HG03108 (cell line): Measurements from ENCODE around the gene MYO9B.

ENCODE experiments used
- ATAC-seq: cut with Tn5 transposase; IDR thresholded peaks from one replicate; pipeline ENCODE4 v1.9.1; 2021; ENCODE audit warnings: moderate library complexity; ENCODE audit not compliant: unreplicated experiment

Gene MYO9B

DNA sequence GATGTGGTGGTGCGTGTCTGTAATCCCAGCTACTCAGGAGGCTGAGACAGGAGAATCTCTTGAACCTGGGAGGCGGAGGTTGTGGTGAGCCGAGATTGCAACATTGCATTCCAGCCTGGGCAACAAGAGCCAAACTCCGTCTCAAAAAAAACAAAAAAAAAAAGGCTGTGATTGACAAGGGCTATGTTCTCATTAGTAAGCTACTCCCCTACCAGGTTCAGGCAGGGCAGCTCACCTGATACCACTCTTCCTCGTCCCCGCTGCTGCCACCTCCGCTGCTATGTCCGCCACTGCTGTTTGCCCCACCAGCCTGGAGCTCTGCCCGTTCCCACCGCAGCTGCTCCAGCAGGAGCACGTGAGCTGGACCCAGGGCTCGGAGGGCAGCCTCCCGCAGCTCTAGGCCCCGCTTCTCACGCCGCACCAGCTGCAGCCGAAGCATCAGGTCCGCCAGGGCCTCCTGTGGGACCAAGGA, 179.6 kb downstream of the MYO9B start:
- no peak for ATAC-seq

DNA sequence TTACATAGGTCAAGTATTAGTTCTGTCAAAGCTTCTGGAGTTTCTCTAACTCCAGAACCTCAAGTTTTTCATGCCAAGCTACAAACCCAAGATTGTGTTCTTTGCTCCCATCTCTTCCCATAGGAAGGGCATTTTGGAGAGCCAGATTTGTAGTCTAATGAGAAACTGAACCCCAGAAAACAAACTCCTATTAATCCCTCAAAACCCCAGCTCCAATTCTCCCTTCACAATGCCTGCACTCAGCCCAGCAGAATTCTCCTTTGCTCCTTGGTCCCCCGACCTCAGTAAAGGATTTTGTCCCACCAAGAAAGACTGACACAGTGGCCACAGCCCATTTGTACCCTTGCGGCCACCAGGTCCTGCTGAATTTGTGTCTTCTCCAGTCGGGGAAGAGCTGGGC, 180.6 kb downstream of the MYO9B start:
- no peak for ATAC-seq

DNA sequence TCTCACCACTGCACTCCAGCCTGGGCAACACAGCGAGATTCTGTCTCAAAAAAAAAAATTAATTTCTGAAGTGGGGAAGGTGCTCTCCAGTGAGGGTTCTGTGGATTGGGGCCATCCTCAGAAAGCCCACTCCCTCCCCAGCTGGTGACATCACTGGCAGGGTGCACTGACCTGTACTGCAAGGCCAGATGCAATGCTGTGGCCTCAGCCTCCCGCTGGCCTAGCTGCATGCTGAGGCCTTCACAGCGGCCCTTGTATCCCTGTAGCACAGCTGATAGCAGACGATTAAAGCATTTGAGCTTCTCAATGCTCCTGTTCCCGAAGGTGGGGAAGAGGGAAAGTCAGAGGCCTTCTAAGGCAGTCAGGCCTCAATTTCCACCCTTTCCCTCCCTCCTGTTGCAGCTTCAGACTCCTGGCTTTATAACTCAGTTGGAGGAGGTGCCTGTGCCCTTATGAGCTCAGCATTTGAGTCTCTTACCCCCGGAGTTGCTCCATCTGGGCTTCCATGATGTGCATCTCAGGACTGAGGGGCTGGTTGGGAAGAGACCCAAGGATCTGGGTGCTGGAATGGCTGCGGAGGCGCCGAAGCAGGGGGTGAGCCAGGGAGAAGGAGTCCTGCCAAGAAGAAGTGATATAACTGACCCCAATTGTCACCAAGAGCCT, 183.7 kb downstream of the MYO9B start:
- ATAC-seq = no peak

DNA sequence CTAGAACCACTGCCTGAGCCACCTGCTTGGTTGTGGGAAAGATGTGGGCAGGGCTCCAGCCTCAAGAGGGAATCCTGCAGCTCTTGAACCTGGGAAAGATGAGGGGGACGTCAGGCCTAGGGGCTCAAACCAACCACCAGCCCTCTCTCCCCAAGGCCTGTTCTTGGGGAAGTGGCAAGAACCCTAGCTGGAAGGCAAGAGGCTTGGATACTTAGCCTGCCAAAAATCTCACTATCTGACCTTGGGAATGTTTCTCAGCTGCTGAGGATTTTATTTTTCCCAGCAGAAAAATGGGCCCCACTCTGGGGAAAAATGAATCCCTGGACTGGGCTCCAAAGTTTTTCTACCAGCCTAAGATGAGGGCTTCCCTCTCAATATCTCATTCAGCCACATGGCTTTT, 184.4 kb downstream of the MYO9B start:
- no peak for ATAC-seq

DNA sequence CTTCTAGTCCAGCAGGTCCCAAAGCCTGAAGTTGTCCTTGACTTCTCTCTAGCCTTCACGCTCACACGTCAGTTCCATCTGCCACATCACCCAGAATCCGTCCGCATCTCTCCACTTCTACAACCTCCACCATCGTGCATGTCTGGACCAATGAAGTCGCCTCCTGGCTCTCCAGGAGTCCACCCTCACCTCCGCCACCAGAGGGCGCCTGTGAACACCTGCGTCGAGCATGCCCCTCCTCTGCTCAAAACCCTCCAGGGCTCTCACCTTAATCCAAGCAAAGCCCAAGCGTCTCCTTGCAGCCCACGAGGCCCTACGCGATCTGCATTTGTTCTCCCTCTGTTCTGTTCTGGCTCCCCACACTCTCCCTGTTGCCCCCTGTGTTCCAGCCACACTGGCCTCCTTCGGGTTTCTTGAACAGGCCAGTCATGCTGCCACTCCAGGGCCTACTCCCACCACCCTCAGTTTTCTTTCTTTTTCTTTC, 185.3 kb downstream of the MYO9B start:
- no peak for ATAC-seq

DNA sequence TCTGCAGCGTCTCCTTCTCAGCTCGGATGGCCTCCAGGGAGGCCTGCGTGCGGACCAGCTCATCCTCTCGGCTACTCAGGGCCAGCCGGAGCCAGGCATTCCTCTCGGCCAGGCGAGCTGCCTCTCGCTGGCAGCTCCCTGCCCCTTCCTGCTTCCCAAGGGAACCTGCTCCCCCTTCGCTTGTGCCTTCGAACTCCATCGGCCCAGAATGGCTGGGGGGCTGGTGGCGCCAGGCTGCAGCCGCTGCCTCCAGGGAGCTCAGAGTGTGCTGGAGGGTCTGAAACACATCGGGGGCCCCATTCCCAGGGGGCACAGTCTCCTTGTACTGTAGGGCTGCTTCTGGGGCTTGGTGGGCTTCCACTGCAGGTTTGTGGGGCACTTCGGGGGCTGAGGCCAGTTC, 187.0 kb downstream of the MYO9B start:
- no peak for ATAC-seq
